ENCODE measurements around the gene PRR35. TPM values are rescaled to one million over a fixed set of nuclear protein-coding genes. Genes with fewer than 3 reads are reported as not detected.

Gene PRR35
- total RNA-seq, 1 experiment from 2014 or later, result not detected

GRCh38 chr16:555528-556473, 4.4 kb upstream of the PRR35 start:
- DNase-seq, result no peak
- no peaks in the 10 kb centered on the region for H3K9me3 ChIP-seq (ENCODE audit: low read length)
- intact Hi-C loops (cut with micrococcal nuclease), result no loop called here
- ChIA-PET CTCF (no interaction called here), POLR2A (ENCODE audit: unreplicated experiment) (no interaction called here)
- H3K4me3 ChIP-seq (ENCODE audit: low read length), result no peak overlapping the region
- no peaks in the 10 kb centered on the region for H3K79me2 ChIP-seq (ENCODE audit: low read length)
- H3K4me1 ChIP-seq (ENCODE audit: insufficient read depth, low read length), result no peaks in the 10 kb centered on the region
- no peak overlapping the region for H2AFZ ChIP-seq (ENCODE audit: low read length)
- TF ChIP-seq EZH2phosphoT487 (IDR thresholded peaks at IDR 0.05; ENCODE audit: borderline replicate concordance, low read length), result no peak
- TF ChIP-seq, protein P1, sequence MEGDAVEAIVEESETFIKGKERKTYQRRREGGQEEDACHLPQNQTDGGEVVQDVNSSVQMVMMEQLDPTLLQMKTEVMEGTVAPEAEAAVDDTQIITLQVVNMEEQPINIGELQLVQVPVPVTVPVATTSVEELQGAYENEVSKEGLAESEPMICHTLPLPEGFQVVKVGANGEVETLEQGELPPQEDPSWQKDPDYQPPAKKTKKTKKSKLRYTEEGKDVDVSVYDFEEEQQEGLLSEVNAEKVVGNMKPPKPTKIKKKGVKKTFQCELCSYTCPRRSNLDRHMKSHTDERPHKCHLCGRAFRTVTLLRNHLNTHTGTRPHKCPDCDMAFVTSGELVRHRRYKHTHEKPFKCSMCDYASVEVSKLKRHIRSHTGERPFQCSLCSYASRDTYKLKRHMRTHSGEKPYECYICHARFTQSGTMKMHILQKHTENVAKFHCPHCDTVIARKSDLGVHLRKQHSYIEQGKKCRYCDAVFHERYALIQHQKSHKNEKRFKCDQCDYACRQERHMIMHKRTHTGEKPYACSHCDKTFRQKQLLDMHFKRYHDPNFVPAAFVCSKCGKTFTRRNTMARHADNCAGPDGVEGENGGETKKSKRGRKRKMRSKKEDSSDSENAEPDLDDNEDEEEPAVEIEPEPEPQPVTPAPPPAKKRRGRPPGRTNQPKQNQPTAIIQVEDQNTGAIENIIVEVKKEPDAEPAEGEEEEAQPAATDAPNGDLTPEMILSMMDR (conservative IDR thresholded peaks at IDR 0.05; ENCODE audit: low read depth, low read length), result no peak
- no peak for TF ChIP-seq EZH2 (IDR thresholded peaks at IDR 0.05; ENCODE audit: low read length, unreplicated experiment)
- no peak overlapping the region for H3K4me2 ChIP-seq (ENCODE audit: low read length)
- H3K9ac ChIP-seq (ENCODE audit: low read length), result no peak overlapping the region
- H3K36me3 ChIP-seq (ENCODE audit: low read depth, low read length), result no peaks in the 10 kb centered on the region
- no peaks in the 10 kb centered on the region for H3F3A ChIP-seq (ENCODE audit: low read length, unreplicated experiment)
- no peaks in the 10 kb centered on the region for H3K9me2 ChIP-seq (replicated peaks; ENCODE audit: low read length)
- H4K20me1 ChIP-seq (ENCODE audit: low read length), result no peaks in the 10 kb centered on the region
- peaks cover 9% of the 10 kb centered on the region for H3K27me3 ChIP-seq (ENCODE audit: low read length)
- BruUV-seq (replicated peaks), result no TSS peak
- no peak for ATAC-seq
- no peak overlapping the region for H3K27ac ChIP-seq (ENCODE audit: low read length)

- CTCF ChIA-PET, result no interaction called here
- Histone ChIP-seq H3K4me2 (ENCODE audit: low read length) (no peak overlapping the region), H2AFZ (ENCODE audit: low read length) (no peak overlapping the region), H3F3A (ENCODE audit: low read length, unreplicated experiment) (no peaks in the 10 kb centered on the region), H3K36me3 (ENCODE audit: low read depth, low read length) (no peaks in the 10 kb centered on the region), H3K79me2 (ENCODE audit: low read length) (no peaks in the 10 kb centered on the region), H3K9me3 (ENCODE audit: low read length) (no peaks in the 10 kb centered on the region), H3K9ac (ENCODE audit: low read length) (no peak overlapping the region), H3K27ac (ENCODE audit: low read length) (no peak overlapping the region), H3K4me1 (ENCODE audit: insufficient read depth, low read length) (no peaks in the 10 kb centered on the region), H3K4me3 (ENCODE audit: low read length) (no peak overlapping the region), H3K9me2 (replicated peaks; ENCODE audit: low read length) (no peaks in the 10 kb centered on the region), H3K27me3 (ENCODE audit: low read length) (peaks cover 13% of the 10 kb centered on the region), H4K20me1 (ENCODE audit: low read length) (no peaks in the 10 kb centered on the region)
- no peak for ATAC-seq
- DNase-seq, result no peak
- TF ChIP-seq EZH2 (IDR thresholded peaks at IDR 0.05; ENCODE audit: low read length, unreplicated experiment) (no peak), EZH2phosphoT487 (IDR thresholded peaks at IDR 0.05; ENCODE audit: borderline replicate concordance, low read length) (no peak)
- TF ChIP-seq, protein P1 (conservative IDR thresholded peaks at IDR 0.05; ENCODE audit: low read depth, low read length), result no peak
- intact Hi-C loops (cut with micrococcal nuclease), result no loop called here
- POLR2A ChIA-PET (ENCODE audit: unreplicated experiment), result no interaction called here
- BruUV-seq (replicated peaks), result no TSS peak
Observed at GRCh38 chr16:556474-557173, 3.6 kb upstream of the PRR35 start.
